Small intestine (tissue), 7 donors: ENCODE data around the gene EEPD1. TPM values are rescaled to one million over a fixed set of nuclear protein-coding genes. Genes with fewer than 3 reads are reported as not detected.

ENCODE experiments used
- DNase-seq, 2 donors: peaks; one replicate each; pipeline versions ENCODE4 v3.0.0 to v3.0.0-alpha.2; 2013
- FAIRE-seq: peaks from 2 replicates; lab custom pipeline; 2012; peaks lifted over from hg19 to GRCh38; lab: Jason Lieb, UNC
- H3K27ac ChIP-seq, 3 donors: one replicate each; pipeline ENCODE4 v1.5.1; 2013; ENCODE audit warnings: low read length in 2 of 3, mild to moderate bottlenecking in 2 of 3, control low read depth in 1 of 3, inconsistent platforms in 1 of 3, low read depth in 1 of 3, moderate library complexity in 1 of 3
- H3K27me3 ChIP-seq, 3 donors: one replicate each; pipeline ENCODE4 v1.6.1; 2013; ENCODE audit warnings: low read length in 3 of 3, inconsistent platforms in 1 of 3; ENCODE audit not compliant: control insufficient read depth in 3 of 3, insufficient read depth in 3 of 3
- H3K36me3 ChIP-seq, 3 donors: one replicate each; pipeline ENCODE4 v1.6.1; 2013; ENCODE audit warnings: low read length in 3 of 3, inconsistent platforms in 1 of 3, low read depth in 1 of 3, mild to moderate bottlenecking in 1 of 3, moderate library complexity in 1 of 3; ENCODE audit not compliant: control insufficient read depth in 3 of 3, insufficient read depth in 2 of 3
- H3K4me1 ChIP-seq, 3 donors: one replicate each; pipeline ENCODE4 v1.6.1; 2013; ENCODE audit warnings: low read length in 2 of 3, inconsistent platforms in 1 of 3, low read depth in 1 of 3, mild to moderate bottlenecking in 1 of 3, moderate library complexity in 1 of 3; ENCODE audit not compliant: control insufficient read depth in 3 of 3, insufficient read depth in 2 of 3
- H3K4me3 ChIP-seq, 3 donors: one replicate each; pipeline ENCODE4 v1.5.1; 2013; ENCODE audit warnings: low read length in 3 of 3, control low read depth in 1 of 3, inconsistent platforms in 1 of 3, low read depth in 1 of 3, mild to moderate bottlenecking in 1 of 3, moderate library complexity in 1 of 3
- H3K9me3 ChIP-seq, 2 donors: one replicate each; pipeline ENCODE4 v1.6.1; 2013; ENCODE audit warnings: low read depth in 1 of 2, low read length in 1 of 2; ENCODE audit not compliant: control insufficient read depth in 2 of 2, insufficient read depth in 1 of 2
- WGBS, 3 donors: extraction: QIAGEN DNeasy Blood & Tissue Kit; methylation state at CpG; one replicate each; pipeline ENCODE4 v1.1.7; 2013; 5-methylcytosine and 5-hydroxymethylcytosine counted together
- polyA plus RNA-seq, 4 donors: library from polyadenylated mRNA; stranded (reverse) in 3 of 4; unstranded in 1 of 4; fragments of 200-250 nt in 3 of 4; fragments of 120-200 nt in 1 of 4; gene quantifications; one replicate each; pipeline versions ENCODE4 v1.2.1 to v1.2.3, GENCODE V29; 2013
- donor health status: healthy with polysubstance abuse.
- donor health status: control.
- donor health status: control.
- donor health status: Bipolar disorder and iron deficiency.
- donor health status: healthy.

EEPD1 gene
- polyA plus RNA-seq, 4 donors = 6.9 to 175 (median 86.3) TPM

DNA sequence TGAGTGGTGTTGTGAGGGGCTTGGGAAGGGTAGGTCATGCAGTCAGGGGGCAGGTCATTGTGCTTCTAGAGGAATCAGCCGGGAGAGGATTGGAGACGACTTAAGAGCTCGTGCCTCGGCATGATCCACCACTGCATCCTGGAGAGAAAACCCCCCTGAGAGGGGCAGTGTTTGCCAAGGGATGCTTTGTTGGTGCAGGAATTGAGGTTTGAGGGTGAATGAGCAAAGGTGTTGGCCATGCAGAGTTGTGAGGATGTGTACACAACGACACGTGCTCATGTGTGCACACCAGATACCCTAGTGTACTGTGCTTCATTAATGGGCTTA, 151.0 kb downstream of the EEPD1 start:
- peaks cover 0 to 18% (median 7%) of the 10 kb centered on the region in 3 donors for H3K36me3 ChIP-seq
- H3K4me1 ChIP-seq = peaks cover 0 to 4% (median 0%) of the 10 kb centered on the region in 3 donors
- peak overlapping the region in 2 of 3 donors; percentile 8 to 11 for H3K27ac ChIP-seq
- no peaks in the 10 kb centered on the region for H3K27me3 ChIP-seq
- no peaks in the 10 kb centered on the region for H3K9me3 ChIP-seq
- FAIRE-seq (no peak), DNase-seq (no peak)
- WGBS, 3 donors = 76 to 90% (median 87%) methylated on average over 6 of the region's 6 CpGs
- H3K4me3 ChIP-seq = no peak overlapping the region

DNA sequence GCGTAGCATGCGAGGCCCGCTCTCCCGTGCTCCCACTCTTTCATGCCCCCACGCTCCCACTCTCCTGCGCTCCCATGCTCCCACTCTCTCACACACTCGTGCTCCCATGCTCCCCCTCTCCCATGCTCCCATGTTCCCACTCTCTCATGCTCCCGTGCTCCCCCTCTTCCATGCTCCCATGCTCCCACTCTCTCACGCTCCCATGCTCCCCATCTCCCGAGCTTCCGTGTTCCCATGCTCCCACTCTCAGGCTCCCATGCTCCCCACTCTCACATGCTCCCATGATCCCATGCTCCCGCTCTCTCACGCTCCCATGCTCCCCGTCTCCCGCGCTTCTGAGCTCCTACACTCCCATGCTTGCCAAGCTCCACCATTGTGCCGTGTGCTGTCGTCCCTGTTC, 152.2 kb downstream of the EEPD1 start:
- Histone ChIP-seq H3K27me3 (no peaks in the 10 kb centered on the region), H3K27ac (no peak overlapping the region), H3K36me3 (peaks cover 0 to 9% (median 0%) of the 10 kb centered on the region in 3 donors), H3K4me3 (no peak overlapping the region), H3K4me1 (peaks cover 0 to 4% (median 0%) of the 10 kb centered on the region in 3 donors), H3K9me3 (no peaks in the 10 kb centered on the region)
- DNase-seq = no peak
- FAIRE-seq = no peak
- WGBS, 3 donors = 95 to 98% (median 96%) methylated on average over 18 of the region's 18 CpGs

DNA sequence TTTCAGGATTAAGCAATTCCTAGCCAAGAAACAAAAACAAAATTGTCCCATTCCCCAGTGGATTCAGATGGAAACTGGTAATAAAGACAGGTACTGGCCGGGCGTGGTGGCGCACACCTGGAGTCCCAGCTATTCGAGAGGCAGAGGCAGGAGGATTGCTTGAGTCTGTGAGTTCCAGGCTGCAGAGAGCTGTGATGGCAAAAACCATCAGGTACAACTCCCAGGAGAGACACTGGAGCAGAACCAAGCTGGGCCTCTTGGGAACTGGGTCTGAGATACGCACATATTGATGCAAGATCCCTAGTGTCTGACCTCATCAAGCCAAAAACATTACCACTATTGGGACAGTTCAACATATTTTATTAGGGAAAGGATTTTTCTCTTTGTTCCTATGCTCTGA, 152.6 kb downstream of the EEPD1 start:
- H3K27ac ChIP-seq = no peak overlapping the region
- no peaks in the 10 kb centered on the region for H3K9me3 ChIP-seq
- FAIRE-seq = no peak
- H3K4me3 ChIP-seq = no peak overlapping the region
- WGBS, 3 donors = 96 to 99% (median 96%) methylated on average over 5 of the region's 5 CpGs
- no peaks in the 10 kb centered on the region for H3K27me3 ChIP-seq
- peaks cover 0 to 4% (median 0%) of the 10 kb centered on the region in 3 donors for H3K4me1 ChIP-seq
- DNase-seq = no peak
- H3K36me3 ChIP-seq = peaks cover 0 to 7% (median 0%) of the 10 kb centered on the region in 3 donors

DNA sequence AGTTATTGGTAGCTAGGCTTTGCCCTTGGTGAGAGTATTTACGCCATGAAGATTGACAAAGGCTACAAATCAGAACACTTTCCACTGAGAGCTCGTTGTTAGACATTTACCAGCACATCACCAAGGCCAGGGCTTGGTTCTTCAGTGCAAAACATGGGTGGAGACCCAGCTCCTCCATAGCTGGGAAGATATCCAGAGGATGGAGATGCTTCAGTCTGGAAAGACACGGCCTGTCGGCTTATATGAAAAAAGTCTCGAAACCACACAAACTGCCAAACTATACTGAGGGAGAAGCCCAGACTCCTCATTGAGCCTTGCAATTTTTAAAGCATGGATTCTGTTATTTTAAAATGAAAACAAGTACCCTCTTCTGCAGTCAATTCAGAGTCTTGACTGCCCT, 153.2 kb downstream of the EEPD1 start:
- Histone ChIP-seq H3K4me1 (peaks cover 0 to 4% (median 0%) of the 10 kb centered on the region in 3 donors), H3K27ac (no peak overlapping the region), H3K4me3 (no peak overlapping the region), H3K36me3 (peaks cover 0 to 5% (median 0%) of the 10 kb centered on the region in 3 donors), H3K27me3 (no peaks in the 10 kb centered on the region), H3K9me3 (no peaks in the 10 kb centered on the region)
- 79 to 88% (median 85%) methylated on average over 5 of the region's 5 CpGs for WGBS, 3 donors
- DNase-seq (no peak), FAIRE-seq (no peak)

DNA sequence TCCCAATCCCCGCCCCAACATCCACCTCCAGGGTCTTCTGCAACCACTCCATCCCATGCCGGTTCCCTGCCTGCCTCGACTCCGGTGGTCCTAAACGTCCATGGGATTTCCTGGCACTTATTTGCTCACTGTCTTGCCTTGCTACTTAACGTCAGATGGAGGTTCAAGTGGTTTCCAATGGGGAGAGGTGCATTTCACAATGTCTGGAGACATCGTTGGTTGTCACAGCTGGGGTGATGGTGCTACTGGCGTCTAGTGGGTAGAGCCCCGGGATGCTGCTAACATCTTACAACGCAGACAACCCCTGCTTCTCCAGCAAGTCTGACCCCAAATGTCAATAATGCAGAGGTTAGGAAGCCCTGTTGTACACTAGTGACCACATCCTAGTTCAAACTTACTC, 153.7 kb downstream of the EEPD1 start:
- DNase-seq (no peak), FAIRE-seq (no peak)
- Histone ChIP-seq H3K9me3 (no peaks in the 10 kb centered on the region), H3K27ac (no peak overlapping the region), H3K4me1 (peaks cover 0 to 4% (median 0%) of the 10 kb centered on the region in 3 donors), H3K36me3 (peaks cover 0 to 5% (median 0%) of the 10 kb centered on the region in 3 donors), H3K27me3 (no peaks in the 10 kb centered on the region), H3K4me3 (no peak overlapping the region)
- 80 to 87% (median 81%) methylated on average over 10 of the region's 10 CpGs for WGBS, 3 donors

DNA sequence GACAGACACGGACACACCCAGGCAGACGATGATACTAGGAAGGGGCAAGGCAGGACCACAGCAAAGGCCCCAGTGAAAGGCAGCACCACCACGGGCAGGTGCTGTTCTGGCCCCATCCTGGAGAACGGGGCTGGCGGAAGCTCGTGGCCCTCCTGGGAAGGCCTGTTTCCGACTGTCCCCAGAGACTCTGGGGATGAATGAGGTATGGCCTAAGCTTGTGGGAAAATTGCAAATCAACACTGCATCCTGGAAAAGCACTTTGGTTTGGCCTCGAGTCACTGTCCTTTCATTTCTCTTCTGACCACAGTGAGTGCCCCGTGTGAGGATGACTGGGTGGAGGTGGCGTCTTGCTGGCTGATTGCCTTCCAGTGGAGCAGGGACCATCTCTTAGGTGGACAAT, 155.0 kb downstream of the EEPD1 start:
- H3K27me3 ChIP-seq = no peaks in the 10 kb centered on the region
- no peak overlapping the region for H3K4me3 ChIP-seq
- H3K4me1 ChIP-seq = peaks cover 0 to 4% (median 0%) of the 10 kb centered on the region in 3 donors
- no peaks in the 10 kb centered on the region for H3K36me3 ChIP-seq
- DNase-seq (no peak), FAIRE-seq (no peak)
- H3K9me3 ChIP-seq = no peaks in the 10 kb centered on the region
- 80 to 86% (median 83%) methylated on average over 10 of the region's 10 CpGs for WGBS, 3 donors
- H3K27ac ChIP-seq = no peak overlapping the region

DNA sequence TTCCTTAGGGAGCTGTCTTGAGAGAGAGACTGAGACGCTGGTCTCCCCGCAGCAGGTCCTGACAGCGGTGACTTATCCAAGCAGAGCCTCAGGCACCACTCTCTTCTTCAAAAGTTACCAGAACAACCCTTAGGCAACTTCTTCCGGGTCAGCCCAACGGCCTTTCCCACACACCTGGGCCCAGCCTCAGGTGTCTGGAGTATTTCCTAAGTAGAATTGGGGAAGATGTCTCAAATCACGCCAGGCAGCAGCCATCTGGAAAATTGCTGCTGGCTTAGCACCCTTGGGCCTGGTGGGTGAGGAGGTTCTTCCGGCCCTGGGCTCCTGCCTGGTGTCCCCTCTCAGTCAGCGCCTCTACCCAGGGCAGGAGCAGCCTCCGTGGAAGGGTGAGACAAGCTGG, 156.2 kb downstream of the EEPD1 start:
- Histone ChIP-seq H3K27me3 (no peaks in the 10 kb centered on the region), H3K27ac (no peak overlapping the region), H3K36me3 (no peaks in the 10 kb centered on the region), H3K4me3 (no peak overlapping the region), H3K9me3 (no peaks in the 10 kb centered on the region), H3K4me1 (no peaks in the 10 kb centered on the region)
- WGBS, 3 donors = 88 to 91% (median 90%) methylated on average over 9 of the region's 9 CpGs
- DNase-seq (no peak), FAIRE-seq (no peak)

DNA sequence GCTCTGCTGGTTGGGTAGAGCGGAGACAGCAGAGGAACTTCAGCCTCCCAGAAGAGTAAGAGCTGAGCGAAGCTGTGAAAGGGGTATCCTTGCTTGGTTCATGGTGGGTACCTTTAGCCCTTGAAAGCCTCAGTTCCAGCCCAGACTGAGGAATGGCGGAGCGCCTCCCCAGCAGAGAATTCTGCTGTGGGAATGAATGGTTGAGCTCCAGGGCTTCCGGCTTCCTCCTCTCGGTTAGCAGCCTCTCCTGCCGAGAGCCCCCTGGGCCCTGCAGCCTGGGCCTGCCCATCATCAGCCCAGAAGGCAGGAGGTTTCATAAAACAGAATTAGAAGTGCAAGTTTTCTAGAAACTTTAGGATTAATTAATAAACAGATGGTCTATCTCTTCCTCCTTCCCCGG, 156.7 kb downstream of the EEPD1 start:
- H3K27ac ChIP-seq = no peak overlapping the region
- no peaks in the 10 kb centered on the region for H3K27me3 ChIP-seq
- no peaks in the 10 kb centered on the region for H3K4me1 ChIP-seq
- no peak overlapping the region for H3K4me3 ChIP-seq
- H3K9me3 ChIP-seq = no peaks in the 10 kb centered on the region
- no peak for DNase-seq
- 92 to 95% (median 95%) methylated on average over 8 of the region's 8 CpGs for WGBS, 3 donors
- no peak for FAIRE-seq
- H3K36me3 ChIP-seq = no peaks in the 10 kb centered on the region

DNA sequence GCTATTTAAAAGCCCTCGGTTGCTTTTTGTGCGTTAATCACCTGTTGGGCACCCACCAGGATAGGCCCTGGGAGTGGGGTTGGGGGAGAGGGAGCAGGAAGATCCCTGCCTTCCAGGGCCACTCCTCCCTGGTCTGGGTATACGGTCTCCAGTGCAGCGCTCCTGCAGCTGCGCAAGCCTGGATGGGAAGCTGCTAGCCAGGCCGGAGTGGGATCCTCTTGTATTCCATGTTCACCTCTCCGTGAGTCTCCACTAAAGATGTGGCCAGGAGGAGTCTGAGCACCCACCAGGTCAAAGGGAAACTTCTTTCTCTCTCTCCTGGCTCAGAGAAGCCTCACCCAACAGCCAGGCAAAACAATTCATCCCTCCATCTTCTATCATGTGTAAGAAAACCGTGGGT, 157.8 kb downstream of the EEPD1 start:
- DNase-seq (no peak), FAIRE-seq (no peak)
- Histone ChIP-seq H3K27ac (no peak overlapping the region), H3K4me1 (no peaks in the 10 kb centered on the region), H3K4me3 (no peak overlapping the region), H3K27me3 (no peaks in the 10 kb centered on the region), H3K36me3 (no peaks in the 10 kb centered on the region), H3K9me3 (no peaks in the 10 kb centered on the region)
- WGBS, 3 donors = 85 to 89% (median 85%) methylated on average over 8 of the region's 8 CpGs
